Cardiac muscle cell (in vitro differentiated cells and primary cell): ENCODE measurements around the gene ACHE. TPM values are rescaled to one million over a fixed set of nuclear protein-coding genes. Genes with fewer than 3 reads are reported as not detected.

Experiments used
- DNase-seq, 2 donors: peaks; one replicate each; pipeline versions ENCODE4 v3.0.0 to v3.0.0-alpha.2; 2010 to 2017; ENCODE audit warnings: low read depth in 1 of 2, low spot score in 1 of 2
- H3K27ac ChIP-seq: fragments of 200-600 bp; sonication (generic); 2 replicates; pipeline ENCODE4 v1.5.1; 2016
- H3K27me3 ChIP-seq: fragments of 200-600 bp; sonication (generic); 2 replicates; pipeline ENCODE4 v1.6.0; 2016; ENCODE audit warnings: control low read depth
- H3K36me3 ChIP-seq: fragments of 200-600 bp; sonication (generic); 2 replicates; pipeline ENCODE4 v1.5.1; 2016; ENCODE audit warnings: control low read depth
- H3K4me1 ChIP-seq: fragments of 200-600 bp; sonication (generic); 2 replicates; pipeline ENCODE4 v1.8.1; 2017; ENCODE audit warnings: low read depth, mild to moderate bottlenecking, mixed run types
- H3K4me3 ChIP-seq: fragments of 200-600 bp; sonication (generic); 2 replicates; pipeline ENCODE4 v1.5.1; 2016; ENCODE audit warnings: mild to moderate bottlenecking
- H3K9me3 ChIP-seq: fragments of 200-600 bp; sonication (generic); 2 replicates; pipeline ENCODE4 v1.5.1; 2017; ENCODE audit warnings: low read depth, mild to moderate bottlenecking, control low read depth
- polyA plus RNA-seq: library from polyadenylated mRNA; unstranded; fragments of >200 nt; fragmentation: Nextera tagmentation; extraction: Ambion mirVana; gene quantifications from 2 replicates; pipeline ENCODE4 v1.2.1, GENCODE V29; 2016
- total RNA-seq: library from RNA; depleted of rRNA; stranded (reverse); fragments of >200 nt; gene quantifications from 2 replicates; pipeline ENCODE4 v1.2.3, GENCODE V29; 2016
- TF ChIP-seq, protein P1 (sequence below): IDR thresholded peaks from 2 replicates; pipeline ENCODE4 v1.5.1; 2012; ENCODE audit warnings: low read depth, mild to moderate bottlenecking, low read length

ACHE gene
- total and polyA plus RNA-seq, 2 experiments from 2014 or later: 25.6 to 42.7 TPM

DNA sequence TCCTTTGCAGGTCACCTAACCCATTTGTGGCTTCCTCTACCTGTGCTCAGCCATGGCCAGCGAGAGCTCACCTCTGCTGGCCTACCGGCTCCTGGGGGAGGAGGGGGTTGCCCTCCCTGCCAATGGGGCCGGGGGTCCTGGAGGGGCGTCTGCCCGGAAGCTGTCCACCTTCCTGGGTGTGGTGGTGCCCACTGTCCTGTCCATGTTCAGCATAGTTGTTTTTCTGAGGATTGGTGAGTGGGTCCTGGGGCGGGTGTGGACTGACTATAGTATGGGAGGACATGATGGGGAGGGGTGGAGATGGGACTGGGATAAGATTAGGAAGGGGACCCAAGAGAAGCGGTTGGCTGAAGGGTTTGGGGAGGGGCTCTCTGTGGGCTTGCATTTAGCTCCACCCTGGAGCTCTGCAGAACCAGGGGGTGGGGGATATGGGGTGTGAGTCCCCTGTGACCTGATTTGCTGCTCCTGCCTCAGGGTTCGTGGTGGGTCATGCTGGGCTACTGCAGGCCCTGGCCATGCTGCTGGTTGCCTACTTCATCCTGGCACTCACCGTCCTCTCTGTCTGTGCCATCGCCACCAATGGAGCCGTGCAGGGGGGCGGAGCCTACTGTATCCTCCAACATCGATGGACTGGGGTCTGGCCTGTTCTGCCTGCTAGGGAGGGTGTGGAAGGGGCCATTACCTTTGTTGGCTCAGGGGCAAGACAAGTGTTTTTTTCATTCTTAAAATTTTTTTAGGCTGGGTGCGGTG lies 41.4 kb downstream of the ACHE start:
- H3K27ac ChIP-seq: no peak overlapping the region
- TF ChIP-seq, protein P1, sequence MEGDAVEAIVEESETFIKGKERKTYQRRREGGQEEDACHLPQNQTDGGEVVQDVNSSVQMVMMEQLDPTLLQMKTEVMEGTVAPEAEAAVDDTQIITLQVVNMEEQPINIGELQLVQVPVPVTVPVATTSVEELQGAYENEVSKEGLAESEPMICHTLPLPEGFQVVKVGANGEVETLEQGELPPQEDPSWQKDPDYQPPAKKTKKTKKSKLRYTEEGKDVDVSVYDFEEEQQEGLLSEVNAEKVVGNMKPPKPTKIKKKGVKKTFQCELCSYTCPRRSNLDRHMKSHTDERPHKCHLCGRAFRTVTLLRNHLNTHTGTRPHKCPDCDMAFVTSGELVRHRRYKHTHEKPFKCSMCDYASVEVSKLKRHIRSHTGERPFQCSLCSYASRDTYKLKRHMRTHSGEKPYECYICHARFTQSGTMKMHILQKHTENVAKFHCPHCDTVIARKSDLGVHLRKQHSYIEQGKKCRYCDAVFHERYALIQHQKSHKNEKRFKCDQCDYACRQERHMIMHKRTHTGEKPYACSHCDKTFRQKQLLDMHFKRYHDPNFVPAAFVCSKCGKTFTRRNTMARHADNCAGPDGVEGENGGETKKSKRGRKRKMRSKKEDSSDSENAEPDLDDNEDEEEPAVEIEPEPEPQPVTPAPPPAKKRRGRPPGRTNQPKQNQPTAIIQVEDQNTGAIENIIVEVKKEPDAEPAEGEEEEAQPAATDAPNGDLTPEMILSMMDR: no peak
- DNase-seq: no peak
- no peaks in the 10 kb centered on the region for H3K36me3 ChIP-seq
- H3K9me3 ChIP-seq: no peaks in the 10 kb centered on the region
- H3K4me1 ChIP-seq: no peaks in the 10 kb centered on the region
- no peaks in the 10 kb centered on the region for H3K27me3 ChIP-seq
- no peak overlapping the region for H3K4me3 ChIP-seq

DNA sequence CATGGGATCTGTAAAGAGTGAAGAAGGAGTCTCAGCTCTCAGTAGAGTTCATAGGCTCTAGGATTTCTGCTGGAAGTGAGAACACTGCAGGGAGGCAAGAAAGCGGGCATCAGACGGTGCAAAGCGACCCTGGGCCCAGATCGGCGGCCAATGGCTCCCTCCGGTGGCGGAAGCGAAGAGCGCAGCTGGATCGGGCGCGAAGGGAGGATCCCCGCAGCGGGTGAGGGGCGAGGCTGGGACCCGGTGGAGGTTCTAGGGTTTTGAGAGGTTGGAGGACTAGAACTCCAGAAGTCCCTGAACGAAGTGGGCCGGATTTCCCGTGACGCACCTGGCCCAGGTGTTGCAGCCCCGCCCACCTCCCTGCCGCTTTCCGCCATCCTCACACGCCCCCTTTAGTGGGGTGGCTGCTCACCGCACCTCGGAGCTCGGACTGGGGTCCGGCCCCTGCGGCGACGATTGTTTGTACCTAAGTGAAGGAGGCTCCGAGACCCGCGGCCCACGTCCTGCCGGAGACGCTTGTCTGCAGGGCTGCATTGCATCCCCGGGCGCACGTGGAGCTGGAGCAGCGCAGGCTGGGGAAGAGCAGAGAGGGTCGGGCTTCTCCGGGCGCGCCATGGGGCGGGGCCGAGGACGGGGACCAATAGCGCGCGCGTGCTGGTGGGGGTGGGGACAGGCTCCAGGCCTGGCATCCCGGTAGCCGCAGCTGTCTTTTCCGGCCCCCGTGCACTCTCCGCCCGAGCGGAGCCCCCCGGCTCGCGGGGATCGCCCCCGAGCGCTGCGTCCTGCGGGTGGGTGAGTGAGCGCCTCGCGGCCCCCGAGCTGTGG lies 43.4 kb downstream of the ACHE start, which contains the start of gene SLC12A9:
Gene SLC12A9, plus strand, starts transcription at position 666 of the 825 bp plus-strand sequence. CDS start 1,485 bp downstream, outside the sequence.
- DNase-seq: peak; percentile 94
- Histone ChIP-seq H3K4me3 (peak within 1 kb of the TSS; percentile 70), H3K27ac (no peak within 1 kb of the TSS), H3K36me3 (no peaks in the 10 kb centered on the region), H3K4me1 (no peaks in the 10 kb centered on the region), H3K27me3 (no peaks in the 10 kb centered on the region), H3K9me3 (no peaks in the 10 kb centered on the region)
- TF ChIP-seq, protein P1: peak; percentile 91

DNA sequence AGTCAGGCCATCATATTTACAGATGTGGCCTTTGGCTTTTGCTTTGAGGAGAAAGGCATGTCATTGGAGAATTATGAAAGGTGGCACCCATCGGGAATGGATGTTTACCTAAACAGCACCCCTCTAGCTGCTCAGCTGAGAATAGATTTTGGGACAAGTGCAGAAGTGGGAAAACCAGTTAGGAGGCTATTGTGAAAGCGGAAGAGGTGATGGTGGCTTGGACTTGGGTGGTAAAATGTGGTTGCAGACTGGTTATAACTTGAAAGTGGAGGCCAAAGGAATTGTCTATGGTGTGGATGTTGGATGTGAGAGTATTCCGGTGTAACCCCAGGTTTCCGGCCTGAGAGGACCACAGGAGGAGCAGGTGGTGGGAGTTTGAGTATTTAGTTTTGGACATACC lies 48.3 kb downstream of the ACHE start:
- Histone ChIP-seq H3K27ac (no peak overlapping the region), H3K27me3 (no peaks in the 10 kb centered on the region), H3K36me3 (no peaks in the 10 kb centered on the region), H3K4me1 (no peaks in the 10 kb centered on the region), H3K4me3 (no peak overlapping the region), H3K9me3 (no peaks in the 10 kb centered on the region)
- DNase-seq: no peak
- TF ChIP-seq, protein P1: no peak

DNA sequence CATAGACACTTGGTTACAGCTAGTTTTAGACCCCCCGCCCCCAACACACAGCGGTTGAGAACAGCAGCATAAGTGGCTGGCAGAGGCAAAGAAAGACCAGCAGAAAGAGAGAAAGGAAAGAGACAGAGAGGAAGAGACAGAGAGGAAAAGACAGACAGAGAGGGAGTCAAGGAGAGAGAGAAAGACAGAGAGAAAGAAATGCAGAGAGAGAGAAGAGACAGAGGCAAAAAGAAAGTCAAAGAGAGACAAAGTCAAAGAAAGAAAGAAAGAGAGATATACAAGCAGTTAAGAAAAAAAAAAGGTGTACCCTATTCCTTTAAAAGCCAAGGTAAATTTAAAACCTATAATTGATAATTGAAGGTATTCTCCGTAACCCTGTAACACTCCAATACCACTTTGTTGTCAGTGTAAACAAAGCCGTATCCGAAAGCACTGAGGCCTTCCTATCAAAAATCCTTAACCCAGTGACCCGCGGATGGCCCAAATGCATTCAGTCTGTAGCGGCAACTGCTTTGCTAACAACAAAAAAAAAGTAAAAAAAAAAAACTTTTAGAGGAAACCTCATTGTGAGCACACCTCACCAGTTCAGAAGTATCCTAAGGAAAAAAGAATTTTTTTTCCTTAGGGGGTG lies 55.1 kb downstream of the ACHE start:
- TF ChIP-seq, protein P1: no peak
- H3K9me3 ChIP-seq: no peaks in the 10 kb centered on the region
- no peaks in the 10 kb centered on the region for H3K27me3 ChIP-seq
- peak overlapping the region; percentile 74 for H3K27ac ChIP-seq
- no peaks in the 10 kb centered on the region for H3K36me3 ChIP-seq
- no peak for DNase-seq
- peaks cover 18% of the 10 kb centered on the region for H3K4me1 ChIP-seq
- no peak overlapping the region for H3K4me3 ChIP-seq

Other genes with a start within 250 kb of the ACHE start
- gene ACTL6B, start 239.4 kb downstream of the ACHE start, total RNA-seq: not detected in 2 replicates
- gene ACTL6B, start 239.4 kb downstream of the ACHE start, polyA plus RNA-seq: not detected in 2 replicates
- 233 and 234 TPM in 2 replicates for gene GNB2, start 222.1 kb downstream of the ACHE start, total RNA-seq
- 241 and 286 TPM in 2 replicates for gene GNB2, start 222.1 kb downstream of the ACHE start, polyA plus RNA-seq
- 31.9 and 53.2 TPM in 2 replicates for gene GIGYF1, start 201.6 kb downstream of the ACHE start, total RNA-seq
- gene GIGYF1, start 201.6 kb downstream of the ACHE start, polyA plus RNA-seq: 14.0 and 20.1 TPM in 2 replicates
- gene POP7, start 189.8 kb downstream of the ACHE start, total RNA-seq: 30.6 and 45.7 TPM in 2 replicates
- 40.2 and 68.3 TPM in 2 replicates for gene POP7, start 189.8 kb downstream of the ACHE start, polyA plus RNA-seq
- gene EPO, start 175.4 kb downstream of the ACHE start, total RNA-seq: 0.60 TPM in 1 of 2 replicates, not detected in the other
- 0.34 and 0.46 TPM in 2 replicates for gene EPO, start 175.4 kb downstream of the ACHE start, polyA plus RNA-seq
- not detected in 2 replicates for gene ZAN, start 162.3 kb downstream of the ACHE start, total RNA-seq
- not detected in 2 replicates for gene ZAN, start 162.3 kb downstream of the ACHE start, polyA plus RNA-seq
- gene EPHB4, start 68.4 kb downstream of the ACHE start, total RNA-seq: 48.9 and 53.6 TPM in 2 replicates
- gene EPHB4, start 68.4 kb downstream of the ACHE start, polyA plus RNA-seq: 29.5 and 33.4 TPM in 2 replicates
- 18.3 and 19.5 TPM in 2 replicates for gene SLC12A9, start 43.2 kb downstream of the ACHE start, total RNA-seq
- 12.5 and 14.6 TPM in 2 replicates for gene SLC12A9, start 43.2 kb downstream of the ACHE start, polyA plus RNA-seq
- 51.9 and 60.1 TPM in 2 replicates for gene TRIP6, start 28.5 kb downstream of the ACHE start, total RNA-seq
- gene TRIP6, start 28.5 kb downstream of the ACHE start, polyA plus RNA-seq: 50.2 and 62.2 TPM in 2 replicates
- 78.6 and 83.1 TPM in 2 replicates for gene SRRT, start 20.8 kb downstream of the ACHE start, total RNA-seq
- gene SRRT, start 20.8 kb downstream of the ACHE start, polyA plus RNA-seq: 111 and 148 TPM in 2 replicates
- 16.0 and 19.0 TPM in 2 replicates for gene UFSP1, start 6.2 kb downstream of the ACHE start, total RNA-seq
- 3.9 and 9.9 TPM in 2 replicates for gene UFSP1, start 6.2 kb downstream of the ACHE start, polyA plus RNA-seq
- not detected in 2 replicates for gene MUC3A, start 53.6 kb upstream of the ACHE start, total RNA-seq
- 0.29 TPM in 1 of 2 replicates, not detected in the other for gene MUC3A, start 53.6 kb upstream of the ACHE start, polyA plus RNA-seq
- gene MUC12, start 73.7 kb upstream of the ACHE start, total RNA-seq: 2.4 TPM in 1 of 2 replicates, not detected in the other
- gene MUC12, start 73.7 kb upstream of the ACHE start, polyA plus RNA-seq: not detected in 2 replicates
- gene MUC17, start 124.2 kb upstream of the ACHE start, total RNA-seq: not detected in 2 replicates
- not detected in 2 replicates for gene MUC17, start 124.2 kb upstream of the ACHE start, polyA plus RNA-seq
- gene TRIM56, start 189.6 kb upstream of the ACHE start, total RNA-seq: 5.7 and 12.9 TPM in 2 replicates
- gene TRIM56, start 189.6 kb upstream of the ACHE start, polyA plus RNA-seq: 11.6 and 18.5 TPM in 2 replicates
- 1.1 and 1.6 TPM in 2 replicates for gene SERPINE1, start 231.2 kb upstream of the ACHE start, total RNA-seq
- 1.9 and 5.7 TPM in 2 replicates for gene SERPINE1, start 231.2 kb upstream of the ACHE start, polyA plus RNA-seq